BLaER1 (cell line): ENCODE data around the gene CTTNBP2.

Experiments used
- H3K27ac ChIP-seq: shearing (Covaris generic); formaldehyde crosslinking; 2 replicates; pipeline ENCODE4 v1.8.1; 2022
- H3K27me3 ChIP-seq: shearing (Covaris generic); formaldehyde crosslinking; 2 replicates; pipeline ENCODE4 v1.8.1; 2022
- H3K36me3 ChIP-seq: shearing (Covaris generic); formaldehyde crosslinking; 2 replicates; pipeline ENCODE4 v1.8.1; 2022
- H3K4me1 ChIP-seq: shearing (Covaris generic); formaldehyde crosslinking; 2 replicates; pipeline ENCODE4 v1.8.1; 2022
- H3K4me2 ChIP-seq: shearing (Covaris generic); formaldehyde crosslinking; 2 replicates; pipeline ENCODE4 v1.8.1; 2022
- H3K4me3 ChIP-seq: shearing (Covaris generic); formaldehyde crosslinking; 2 replicates; pipeline ENCODE4 v1.8.1; 2022
- H3K9ac ChIP-seq: shearing (Covaris generic); formaldehyde crosslinking; 2 replicates; pipeline ENCODE4 v1.8.1; 2022
- H3K9me3 ChIP-seq: shearing (Covaris generic); formaldehyde crosslinking; 2 replicates; pipeline ENCODE4 v1.8.1; 2022
- H4K20me1 ChIP-seq: shearing (Covaris generic); formaldehyde crosslinking; 2 replicates; pipeline ENCODE4 v1.8.1; 2022
- Cebpa-rat ChIP-seq: shearing (Covaris generic); IDR thresholded peaks from 2 replicates; pipeline ENCODE4 v1.8.1; 2022

CTTNBP2 gene

DNA sequence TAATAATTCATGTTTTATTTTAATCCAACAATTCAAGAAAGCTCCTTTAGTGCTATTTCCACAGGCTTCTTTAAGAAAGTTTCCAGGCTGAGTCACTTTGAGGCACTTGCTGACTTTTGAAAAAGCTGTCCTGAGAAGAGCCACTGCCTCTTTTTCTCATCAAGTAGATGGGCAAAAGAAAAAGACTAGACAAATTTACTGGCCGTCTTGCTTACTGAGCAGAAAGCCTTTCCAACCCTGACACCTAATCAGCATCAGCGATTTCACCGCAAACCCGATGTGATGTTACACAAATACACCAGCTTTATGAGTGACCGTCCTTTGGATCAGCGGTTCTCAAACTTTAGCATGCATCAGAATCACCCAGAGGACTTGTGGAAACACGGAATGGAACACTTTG lies 24.3 kb downstream of the CTTNBP2 start:
- no peak overlapping the region for H3K27ac ChIP-seq

DNA sequence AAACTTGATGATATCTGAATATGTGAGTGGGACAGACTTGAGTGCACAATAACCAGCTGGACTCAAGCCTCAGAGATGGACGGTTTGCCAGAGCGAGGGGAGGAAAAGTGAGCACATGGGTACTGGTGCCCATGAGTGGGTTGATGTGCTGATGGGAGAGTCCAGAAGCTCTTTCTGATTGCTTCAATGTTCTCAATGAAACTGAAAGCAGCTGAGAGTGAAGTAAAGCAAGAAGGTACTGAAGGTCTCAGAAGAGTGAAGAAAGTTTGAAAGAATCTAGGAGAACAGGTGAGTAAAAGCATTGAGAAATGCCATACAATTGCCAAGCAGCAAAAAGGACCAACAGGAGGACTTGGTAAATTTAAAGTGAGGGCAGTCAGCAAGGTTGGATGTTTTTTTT lies 28.6 kb downstream of the CTTNBP2 start:
- Histone ChIP-seq H3K27me3 (no peaks in the 10 kb centered on the region), H3K36me3 (no peaks in the 10 kb centered on the region), H3K9me3 (no peaks in the 10 kb centered on the region), H3K4me2 (no peak overlapping the region), H3K9ac (no peak overlapping the region), H3K4me3 (no peak overlapping the region), H4K20me1 (no peaks in the 10 kb centered on the region), H3K27ac (no peak overlapping the region), H3K4me1 (0 out of 2 replicates have a peak, but pooled peaks cover under 1% of the 10 kb centered on the region)
- no peak for TF ChIP-seq Cebpa-rat

More for the DNA sequence above, 24.3 kb downstream of the CTTNBP2 start:
- TF ChIP-seq Cebpa-rat: no peak
- H4K20me1 ChIP-seq: no peaks in the 10 kb centered on the region
- H3K9me3 ChIP-seq: no peaks in the 10 kb centered on the region
- H3K4me2 ChIP-seq: no peak overlapping the region
- no peak overlapping the region for H3K4me3 ChIP-seq
- H3K27me3 ChIP-seq: no peaks in the 10 kb centered on the region
- H3K9ac ChIP-seq: no peak overlapping the region
- no peaks in the 10 kb centered on the region for H3K36me3 ChIP-seq
- H3K4me1 ChIP-seq: no peaks in the 10 kb centered on the region

DNA sequence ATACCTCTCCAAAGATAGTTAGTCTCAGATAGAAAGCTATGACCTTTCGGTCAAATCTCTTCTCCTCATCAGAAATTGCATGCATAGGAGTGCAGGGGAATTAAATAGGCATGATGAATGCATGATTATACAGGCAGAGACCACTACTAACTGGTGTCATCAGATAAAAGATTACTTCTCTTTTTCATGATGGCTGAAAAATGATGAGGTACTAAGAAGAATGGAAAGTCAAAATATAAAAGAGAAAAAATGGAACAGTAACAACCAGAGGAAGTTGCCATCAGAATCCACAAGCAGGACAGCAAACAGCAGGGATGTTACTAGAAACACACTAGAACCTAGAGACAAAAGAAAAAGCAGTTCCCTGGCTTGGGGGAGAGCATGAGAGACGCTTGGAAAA lies 31.6 kb downstream of the CTTNBP2 start:
- Histone ChIP-seq H3K27me3 (no peaks in the 10 kb centered on the region), H3K4me2 (no peak overlapping the region), H3K4me3 (no peak overlapping the region), H3K36me3 (no peaks in the 10 kb centered on the region), H3K9me3 (no peaks in the 10 kb centered on the region), H3K9ac (no peak overlapping the region), H3K4me1 (0 out of 2 replicates have a peak, but pooled peaks cover 4% of the 10 kb centered on the region), H3K27ac (no peak overlapping the region), H4K20me1 (no peaks in the 10 kb centered on the region)
- TF ChIP-seq Cebpa-rat: no peak

DNA sequence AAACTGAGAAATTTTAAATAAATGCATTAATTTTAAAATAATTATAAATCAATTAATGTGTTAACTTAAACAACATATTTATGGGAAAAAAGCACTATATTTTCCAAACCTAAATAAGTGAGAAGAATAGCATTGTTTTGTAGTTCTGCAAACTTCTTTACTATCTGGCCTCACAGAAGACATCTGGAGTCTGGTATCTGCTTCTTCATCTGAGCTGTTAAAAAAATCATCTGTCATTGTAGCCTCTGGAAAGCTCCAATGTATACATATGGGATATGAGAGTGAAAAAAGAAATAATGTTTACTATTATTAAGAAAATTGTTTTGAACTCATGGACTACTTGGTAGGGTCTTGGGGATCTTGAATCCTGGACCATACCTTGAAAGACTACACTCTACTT lies 32.2 kb downstream of the CTTNBP2 start:
- Histone ChIP-seq H3K9ac (no peak overlapping the region), H4K20me1 (no peaks in the 10 kb centered on the region), H3K27ac (no peak overlapping the region), H3K4me2 (no peak overlapping the region), H3K27me3 (no peaks in the 10 kb centered on the region), H3K4me1 (0 out of 2 replicates have a peak, but pooled peaks cover 4% of the 10 kb centered on the region), H3K4me3 (no peak overlapping the region), H3K9me3 (no peaks in the 10 kb centered on the region), H3K36me3 (no peaks in the 10 kb centered on the region)
- no peak for TF ChIP-seq Cebpa-rat

DNA sequence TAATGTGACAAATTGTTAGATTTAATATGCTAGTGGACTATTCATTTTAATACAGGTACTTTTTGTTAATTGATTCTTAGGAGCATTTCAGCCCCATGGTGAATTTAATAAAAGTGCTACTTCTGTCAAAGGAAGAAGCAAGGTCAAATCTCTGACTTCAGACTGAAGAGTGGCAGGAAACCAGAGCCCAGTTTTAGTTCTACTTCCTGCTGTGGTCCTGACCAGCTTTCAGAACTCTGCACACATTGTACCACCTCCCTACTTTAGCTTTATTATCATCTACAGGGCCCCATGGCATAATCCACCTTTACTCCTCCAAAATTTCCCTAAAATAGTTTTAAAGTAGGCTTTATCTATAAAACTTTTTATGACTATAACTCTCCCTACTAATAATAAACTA lies 33.7 kb downstream of the CTTNBP2 start:
- Histone ChIP-seq H3K27me3 (no peaks in the 10 kb centered on the region), H3K27ac (no peak overlapping the region), H3K4me2 (0 out of 2 replicates have a peak overlapping the region, but pooled peaks have one; percentile 25), H3K9ac (no peak overlapping the region), H4K20me1 (no peaks in the 10 kb centered on the region), H3K4me3 (no peak overlapping the region), H3K36me3 (no peaks in the 10 kb centered on the region), H3K9me3 (no peaks in the 10 kb centered on the region), H3K4me1 (peaks cover 11% of the 10 kb centered on the region)
- TF ChIP-seq Cebpa-rat: no peak

DNA sequence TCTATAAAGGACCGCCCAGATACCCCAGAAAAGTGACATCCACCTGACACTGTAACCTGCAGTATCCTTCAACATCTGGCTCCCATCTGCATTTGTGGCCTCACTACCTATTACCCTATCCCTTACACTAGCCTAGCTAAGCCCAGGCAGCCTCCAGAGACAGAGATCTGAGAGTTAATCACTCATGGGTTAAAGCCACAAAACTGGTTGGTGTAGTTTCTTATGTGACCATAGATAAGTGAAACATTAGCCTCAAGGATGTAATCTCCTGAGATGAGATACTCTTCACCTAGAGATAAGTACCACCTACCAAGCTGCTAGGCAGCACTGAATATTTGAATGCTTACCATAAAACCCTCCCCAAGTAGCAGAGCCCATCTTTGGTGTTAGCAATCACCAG lies 35.4 kb downstream of the CTTNBP2 start:
- H3K9me3 ChIP-seq: no peaks in the 10 kb centered on the region
- H4K20me1 ChIP-seq: no peaks in the 10 kb centered on the region
- no peaks in the 10 kb centered on the region for H3K36me3 ChIP-seq
- H3K4me1 ChIP-seq: peaks cover 11% of the 10 kb centered on the region
- H3K9ac ChIP-seq: no peak overlapping the region
- no peak overlapping the region for H3K27ac ChIP-seq
- no peak overlapping the region for H3K4me3 ChIP-seq
- H3K27me3 ChIP-seq: no peaks in the 10 kb centered on the region
- H3K4me2 ChIP-seq: no peak overlapping the region
- no peak for TF ChIP-seq Cebpa-rat

DNA sequence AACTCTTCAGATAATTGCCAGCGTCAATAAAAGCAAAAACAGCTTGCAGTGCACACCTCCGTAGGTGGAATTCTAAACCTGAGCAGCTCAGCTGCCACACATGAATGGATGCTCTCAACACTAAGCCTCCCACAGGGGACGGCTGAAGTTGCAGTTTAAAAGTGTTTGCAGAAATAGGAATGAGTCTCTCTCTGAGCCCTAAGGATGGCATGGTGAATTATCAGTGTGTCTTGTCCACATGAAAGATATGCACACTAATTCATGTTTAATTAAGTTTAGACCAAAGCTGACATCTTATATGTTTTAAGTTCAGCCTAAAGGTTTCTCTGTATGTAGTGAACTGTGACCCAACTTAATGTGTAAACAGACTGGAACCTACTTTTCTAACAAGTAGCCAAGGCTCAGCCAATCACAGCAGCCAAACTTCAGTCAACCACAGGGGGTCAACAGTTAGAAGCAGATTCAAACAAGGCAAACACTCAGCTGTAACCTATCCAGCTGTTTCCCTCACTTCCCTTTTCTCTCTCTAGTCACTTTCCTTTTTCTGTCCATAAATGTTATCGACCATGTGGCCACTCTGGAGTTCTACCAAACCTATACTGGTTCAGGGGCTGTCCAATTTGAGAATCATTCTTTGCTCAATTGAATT lies 38.1 kb downstream of the CTTNBP2 start:
- Histone ChIP-seq H3K36me3 (no peaks in the 10 kb centered on the region), H3K9ac (no peak overlapping the region), H3K27ac (no peak overlapping the region), H3K9me3 (no peaks in the 10 kb centered on the region), H3K27me3 (no peaks in the 10 kb centered on the region), H3K4me1 (peaks cover 11% of the 10 kb centered on the region), H3K4me2 (peak overlapping the region; percentile 18), H3K4me3 (no peak overlapping the region), H4K20me1 (no peaks in the 10 kb centered on the region)
- no peak for TF ChIP-seq Cebpa-rat

DNA sequence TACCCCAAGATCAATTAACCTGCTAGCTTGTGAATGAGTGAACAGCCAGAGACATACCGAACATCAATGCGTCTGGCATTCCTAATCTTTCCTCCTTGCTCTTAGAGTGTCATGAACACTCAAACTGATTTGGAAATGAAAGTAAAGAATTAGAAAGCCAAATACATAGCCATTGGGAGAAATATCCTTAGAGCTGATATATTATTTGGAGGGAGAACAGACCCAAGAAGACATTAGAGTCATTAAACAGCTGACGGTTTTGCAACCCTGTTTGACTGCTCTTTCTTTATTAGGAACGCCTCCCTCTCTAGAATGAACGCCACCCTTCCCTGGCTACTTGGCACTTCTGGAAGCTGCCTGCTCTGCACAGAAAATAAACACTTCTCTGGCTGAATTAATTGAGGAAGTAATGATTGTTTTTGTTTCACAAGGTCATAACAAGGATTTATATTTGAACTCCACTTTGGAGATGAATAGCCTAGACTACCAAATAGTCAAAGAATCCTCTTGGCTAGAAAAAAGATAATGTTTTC lies 42.8 kb downstream of the CTTNBP2 start:
- TF ChIP-seq Cebpa-rat: no peak
- H3K9me3 ChIP-seq: no peaks in the 10 kb centered on the region
- no peaks in the 10 kb centered on the region for H3K36me3 ChIP-seq
- no peak overlapping the region for H3K4me3 ChIP-seq
- no peaks in the 10 kb centered on the region for H4K20me1 ChIP-seq
- H3K27me3 ChIP-seq: no peaks in the 10 kb centered on the region
- H3K4me2 ChIP-seq: no peak overlapping the region
- peaks cover 7% of the 10 kb centered on the region for H3K4me1 ChIP-seq
- no peak overlapping the region for H3K27ac ChIP-seq
- no peak overlapping the region for H3K9ac ChIP-seq

DNA sequence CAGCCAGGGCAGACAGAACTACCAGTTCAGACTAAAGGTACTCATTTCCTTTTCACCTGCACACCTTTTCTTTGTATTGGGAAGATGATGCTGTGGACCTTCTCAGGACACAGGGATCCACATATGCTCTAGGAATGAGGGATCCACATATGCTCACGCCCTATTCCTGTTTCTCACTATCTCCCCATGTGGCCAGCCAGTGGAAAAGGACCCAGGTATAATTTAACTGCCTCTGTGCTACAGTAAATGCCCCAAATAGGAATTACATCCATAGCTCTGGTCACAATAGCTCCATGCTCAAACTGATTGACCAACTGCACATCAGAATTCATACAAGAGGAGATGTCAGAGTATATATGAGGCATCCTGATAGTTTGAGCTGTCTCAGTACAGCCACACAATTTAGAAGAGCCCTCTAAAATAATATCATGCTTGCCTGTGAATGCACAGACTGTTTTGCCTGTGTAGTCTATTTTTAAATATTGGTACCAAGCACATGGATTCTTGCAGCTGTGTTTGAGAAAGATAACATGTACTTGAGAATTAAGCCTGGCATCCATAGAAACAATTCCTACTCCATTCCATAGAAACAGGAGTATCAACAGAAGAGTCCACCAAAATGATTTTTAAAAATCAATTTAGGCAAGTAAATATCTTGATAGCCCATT lies 43.7 kb downstream of the CTTNBP2 start:
- H3K27ac ChIP-seq: no peak overlapping the region
- H3K36me3 ChIP-seq: no peaks in the 10 kb centered on the region
- no peak overlapping the region for H3K4me3 ChIP-seq
- no peak overlapping the region for H3K4me2 ChIP-seq
- TF ChIP-seq Cebpa-rat: no peak
- no peaks in the 10 kb centered on the region for H3K9me3 ChIP-seq
- no peaks in the 10 kb centered on the region for H4K20me1 ChIP-seq
- H3K27me3 ChIP-seq: no peaks in the 10 kb centered on the region
- H3K4me1 ChIP-seq: no peaks in the 10 kb centered on the region
- no peak overlapping the region for H3K9ac ChIP-seq

DNA sequence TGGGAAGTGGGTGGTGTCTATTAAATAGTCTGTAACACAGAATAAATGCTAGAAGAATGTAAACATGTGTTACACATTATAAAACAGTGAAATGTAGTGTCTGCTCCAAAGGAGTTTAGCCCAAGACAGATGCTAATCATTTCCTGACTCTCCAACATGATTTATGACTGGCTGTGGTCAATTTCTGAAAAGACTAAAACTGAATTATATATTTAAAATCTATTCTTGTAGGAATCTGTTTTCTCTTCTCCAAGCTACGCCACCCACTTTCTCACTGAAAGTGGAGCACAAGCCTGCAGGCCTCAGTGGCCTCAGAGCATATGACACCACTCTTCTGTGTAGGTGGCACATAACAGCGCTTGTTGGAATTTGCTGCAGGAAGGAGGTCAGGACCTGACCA lies 44.4 kb downstream of the CTTNBP2 start:
- no peaks in the 10 kb centered on the region for H4K20me1 ChIP-seq
- TF ChIP-seq Cebpa-rat: no peak
- no peaks in the 10 kb centered on the region for H3K4me1 ChIP-seq
- no peaks in the 10 kb centered on the region for H3K36me3 ChIP-seq
- H3K9me3 ChIP-seq: no peaks in the 10 kb centered on the region
- no peak overlapping the region for H3K27ac ChIP-seq
- H3K9ac ChIP-seq: no peak overlapping the region
- H3K4me3 ChIP-seq: no peak overlapping the region
- no peak overlapping the region for H3K4me2 ChIP-seq
- H3K27me3 ChIP-seq: no peaks in the 10 kb centered on the region
